ENCODE data around the gene USP15. TPM values are rescaled to one million over a fixed set of nuclear protein-coding genes. Genes with fewer than 3 reads are reported as not detected.

USP15 gene
- total RNA-seq, 1 donor from 2014 or later = 168 TPM

GRCh38 chr12:62279058-62279457 lies 18.9 kb downstream of the USP15 start:
- intact Hi-C loops (cut with micrococcal nuclease) = no loop called here

DNA sequence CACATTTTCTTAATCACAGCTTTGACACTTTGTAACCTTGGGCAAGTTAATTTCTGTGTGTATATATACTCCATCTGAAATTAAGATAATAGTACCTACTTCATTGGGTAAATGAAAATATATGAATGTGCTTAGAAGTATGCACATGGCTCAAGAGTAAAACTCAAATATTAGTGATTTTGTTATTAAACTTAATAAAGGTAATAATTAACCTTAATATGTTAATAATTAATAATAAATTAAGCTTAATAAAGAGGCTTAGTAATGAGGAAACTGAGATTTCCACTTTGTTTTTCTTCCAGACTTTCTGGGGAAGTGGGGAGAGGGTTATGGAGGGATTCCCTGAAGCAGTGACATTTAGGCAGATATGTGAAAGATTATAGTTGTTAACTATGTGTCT lies 19.8 kb downstream of the USP15 start:
- intact Hi-C loops (cut with micrococcal nuclease) = loop anchor here (2.0 kb wide), 1 partner anchor 13 kb away; no protein-coding TSS in a partner anchor

GRCh38 chr12:62282057-62282774 lies 22.0 kb downstream of the USP15 start:
- intact Hi-C loops (cut with micrococcal nuclease) = no loop called here

DNA sequence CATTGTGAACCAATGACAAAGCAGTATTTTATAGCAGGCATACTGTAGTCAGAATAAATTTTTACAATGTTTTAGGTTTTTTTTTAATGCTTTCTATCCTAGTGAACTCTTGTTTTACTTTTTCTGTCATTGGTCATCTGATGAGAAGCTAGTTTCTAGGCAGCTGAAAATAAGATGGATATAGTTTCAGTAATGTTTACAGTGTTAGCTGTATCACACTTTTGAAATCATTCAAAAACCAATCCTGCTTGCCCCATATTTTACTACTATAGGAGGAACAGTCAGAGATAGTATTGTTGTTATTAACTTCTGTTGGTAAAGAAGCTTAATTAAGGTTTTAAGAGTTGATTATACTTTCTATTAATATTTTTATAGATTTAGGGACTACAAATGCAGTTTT lies 24.5 kb downstream of the USP15 start:
- intact Hi-C loops (cut with micrococcal nuclease) = no loop called here

- intact Hi-C loops (cut with micrococcal nuclease) = no loop called here
Measured at GRCh38 chr12:62285284-62285683, 25.1 kb downstream of the USP15 start.

- intact Hi-C loops (cut with micrococcal nuclease) = no loop called here
Measured at GRCh38 chr12:62288328-62288727, 28.1 kb downstream of the USP15 start.

DNA sequence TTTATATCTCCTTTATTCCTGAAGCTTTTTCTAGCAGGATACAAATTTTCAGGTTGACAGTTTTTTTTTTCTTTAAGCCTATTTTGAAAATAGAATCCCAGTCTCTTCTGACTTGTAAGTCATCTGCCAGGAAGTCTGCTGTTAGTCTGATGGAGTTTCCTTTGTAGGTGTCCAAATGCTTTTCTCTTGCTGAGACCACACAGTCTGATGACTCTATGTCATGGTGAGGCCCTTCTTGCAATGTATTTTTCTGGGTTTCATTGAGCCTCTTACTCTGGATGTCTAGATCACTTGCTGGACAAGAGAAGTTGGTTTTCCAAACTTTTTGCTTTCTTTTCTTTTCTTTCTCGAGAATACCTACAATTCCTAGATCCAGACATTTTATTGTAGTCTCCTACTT lies 30.6 kb downstream of the USP15 start:
- intact Hi-C loops (cut with micrococcal nuclease) = no loop called here

DNA sequence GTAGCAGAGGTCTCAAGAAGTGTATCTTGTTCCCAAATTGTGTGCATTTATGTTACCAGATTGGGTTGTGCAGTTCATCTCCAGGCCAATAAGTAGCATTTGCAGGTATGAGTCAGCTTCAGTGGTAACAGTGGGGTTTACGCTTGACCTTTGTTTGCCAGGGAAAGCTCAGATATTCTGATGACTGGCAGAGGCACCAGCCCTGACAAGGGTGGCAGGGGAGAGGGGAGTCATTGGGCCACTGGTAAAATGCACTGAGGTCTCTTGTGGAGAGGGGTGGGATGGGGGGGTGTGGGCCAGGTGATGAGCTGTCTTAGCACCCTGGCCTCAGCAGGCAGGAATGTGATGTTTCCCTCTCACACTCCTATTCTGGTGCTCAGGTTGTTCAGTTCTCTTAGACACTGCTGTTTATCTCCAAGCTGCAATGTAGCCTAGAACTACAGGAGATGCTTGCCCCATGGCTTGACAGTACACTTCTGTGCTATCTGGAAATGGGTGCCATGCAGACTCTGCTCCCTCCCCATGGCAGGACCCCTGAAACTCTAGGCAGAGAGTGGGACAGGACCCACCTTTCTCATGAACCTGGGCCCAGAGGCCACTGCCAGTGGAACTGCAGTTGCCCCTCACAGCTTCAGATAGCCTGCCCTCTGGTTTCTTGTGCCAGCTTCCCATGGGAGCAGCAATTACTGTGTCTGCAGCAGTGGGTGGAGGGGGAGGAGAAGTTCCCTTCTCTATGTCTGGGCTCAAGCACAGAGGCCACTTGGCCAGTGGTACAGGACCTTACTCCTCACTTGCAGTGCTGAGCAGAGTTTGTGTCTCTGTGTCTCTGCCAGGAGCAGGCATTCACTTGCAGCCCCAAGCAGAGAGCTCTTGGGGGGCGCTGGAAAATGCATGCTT lies 31.9 kb downstream of the USP15 start:
- intact Hi-C loops (cut with micrococcal nuclease) = no loop called here

GRCh38 chr12:62292761-62293344 lies 32.6 kb downstream of the USP15 start:
- intact Hi-C loops (cut with micrococcal nuclease) = no loop called here

GRCh38 chr12:62294378-62294777 lies 34.2 kb downstream of the USP15 start:
- intact Hi-C loops (cut with micrococcal nuclease) = no loop called here

GRCh38 chr12:62296001-62296400 lies 35.8 kb downstream of the USP15 start:
- intact Hi-C loops (cut with micrococcal nuclease) = loop anchor here (2.0 to 5.0 kb wide), 2 partner anchors 15 to 34 kb away; partner anchors contain the start of gene USP15

GRCh38 chr12:62297321-62297720 lies 37.1 kb downstream of the USP15 start:
- intact Hi-C loops (cut with micrococcal nuclease) = loop anchor here (2.0 to 5.0 kb wide), 2 partner anchors 13 to 35 kb away; partner anchors contain the start of gene USP15

DNA sequence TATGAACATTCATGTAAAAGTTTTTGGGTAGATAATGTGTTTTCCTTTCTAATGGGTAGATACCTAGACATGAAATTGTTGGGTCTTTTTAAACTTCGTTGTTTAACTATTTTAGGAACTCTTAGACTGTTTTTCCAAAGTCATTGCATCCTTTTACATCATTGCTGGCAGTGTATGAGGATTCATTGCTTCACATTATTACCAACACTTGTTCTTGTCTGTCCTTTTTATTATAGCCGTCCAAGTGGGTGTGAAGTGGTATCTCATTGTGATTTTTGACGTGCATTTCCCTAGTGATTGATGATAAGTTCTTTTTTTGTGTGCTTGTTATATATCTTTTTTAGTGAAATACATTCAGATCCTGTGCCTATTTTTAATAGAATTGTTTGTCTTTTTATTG lies 39.4 kb downstream of the USP15 start:
- intact Hi-C loops (cut with micrococcal nuclease) = loop anchor here (5.0 kb wide), 1 partner anchor 37 kb away; the partner anchor contains the start of gene USP15

DNA sequence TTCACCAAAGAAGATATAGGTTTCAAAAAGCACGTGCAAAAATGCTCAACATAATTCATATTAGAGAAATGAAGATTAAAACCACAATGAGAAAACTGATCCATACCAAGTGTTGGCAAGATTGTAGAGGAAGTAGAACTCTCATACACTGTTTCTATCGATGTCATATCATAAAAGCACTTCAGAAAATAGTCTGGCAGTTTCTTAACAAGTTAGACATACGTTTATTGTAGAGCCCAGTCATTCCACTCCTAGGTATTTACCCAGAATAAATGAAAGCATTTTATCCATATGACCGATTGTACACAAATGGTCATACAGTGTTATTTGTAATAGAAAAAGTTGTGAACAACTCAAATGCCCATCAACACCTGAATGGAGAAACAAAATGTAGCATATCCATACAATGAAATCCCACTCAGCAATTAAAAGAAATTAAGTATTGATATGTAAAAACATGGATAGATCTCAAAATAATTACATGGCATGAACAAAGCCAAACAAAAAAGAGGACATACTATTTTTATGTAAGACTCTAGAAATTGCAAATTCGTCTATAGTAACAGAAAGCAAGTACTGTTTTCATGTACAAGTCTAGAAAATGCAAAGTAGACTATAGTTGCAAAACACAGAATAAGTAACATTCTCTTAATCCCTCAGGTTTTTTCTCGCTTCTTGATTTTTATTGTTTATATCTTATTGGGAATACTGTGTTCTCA lies 41.0 kb downstream of the USP15 start:
- intact Hi-C loops (cut with micrococcal nuclease) = loop anchor here (1.0 kb wide), 1 partner anchor 9 kb away; no protein-coding TSS in a partner anchor

- intact Hi-C loops (cut with micrococcal nuclease) = loop anchor here (1.0 kb wide), 1 partner anchor 9 kb away; no protein-coding TSS in a partner anchor
Measured at GRCh38 chr12:62301799-62302133, 41.6 kb downstream of the USP15 start.

DNA sequence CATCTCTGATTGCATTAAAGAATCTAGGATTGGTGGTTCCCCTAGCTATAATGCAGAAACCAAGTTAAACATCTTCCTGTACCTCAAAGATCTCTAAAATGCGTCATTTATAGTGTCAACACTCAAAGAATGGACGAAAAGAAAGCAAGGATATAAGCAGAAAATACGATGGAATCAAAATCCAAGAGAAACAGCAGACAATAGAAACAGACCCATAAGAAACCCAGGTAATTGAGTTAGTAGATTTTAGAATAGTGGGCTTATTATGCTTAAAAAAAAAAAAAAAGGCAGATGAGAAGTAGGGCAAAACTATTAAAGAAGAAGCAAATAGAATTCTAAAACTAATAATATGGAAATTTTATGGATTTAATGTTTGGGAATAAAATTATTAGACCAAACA lies 44.4 kb downstream of the USP15 start:
- intact Hi-C loops (cut with micrococcal nuclease) = no loop called here

- intact Hi-C loops (cut with micrococcal nuclease) = loop anchor here (5.0 kb wide), 1 partner anchor 92 kb away; no protein-coding TSS in a partner anchor
Measured at GRCh38 chr12:62305778-62306177, 45.6 kb downstream of the USP15 start.

DNA sequence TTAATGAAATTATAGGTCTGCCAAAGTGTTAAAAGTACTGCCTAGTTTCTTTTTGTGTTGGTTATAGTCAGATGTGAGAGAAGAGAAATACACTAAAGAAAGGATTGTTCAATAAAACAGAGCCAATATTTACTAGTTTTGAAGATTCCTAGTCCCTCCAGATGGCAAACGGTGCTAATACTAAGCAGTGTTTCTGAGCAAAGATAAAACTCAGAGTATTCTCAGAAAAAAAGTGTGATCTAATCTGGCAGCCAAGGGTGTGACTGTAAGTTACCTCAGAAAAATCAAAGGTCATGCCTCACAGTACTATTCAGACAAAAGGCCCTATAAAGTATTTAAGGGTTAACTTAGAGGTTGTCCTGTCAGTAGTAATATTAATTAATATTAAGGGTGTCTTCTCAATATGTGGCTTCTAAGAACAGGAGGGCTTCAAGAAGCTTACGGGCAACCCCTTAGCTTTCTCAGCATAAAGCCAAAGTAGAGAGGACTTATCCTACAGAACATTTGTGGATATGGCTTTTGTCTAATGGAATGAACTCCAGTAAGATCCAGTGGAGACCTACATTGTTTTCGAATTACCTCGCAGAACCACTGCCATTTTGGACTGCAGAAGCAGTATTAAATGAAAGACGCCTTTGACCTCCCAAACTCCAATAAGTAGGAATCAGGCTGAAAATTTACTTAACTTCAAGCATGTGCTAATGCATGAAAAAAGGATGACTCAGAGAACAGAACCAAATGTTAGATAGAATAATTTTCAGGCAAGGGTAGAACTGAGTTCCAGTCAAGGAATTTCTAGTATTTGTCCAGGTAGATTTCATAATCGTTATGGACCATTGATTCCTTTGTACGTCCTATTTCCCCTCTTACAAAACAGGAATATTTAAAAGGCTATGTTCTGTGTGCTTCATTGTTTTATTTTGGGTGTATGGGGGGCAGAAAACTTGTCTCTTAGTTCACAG lies 46.6 kb downstream of the USP15 start:
- intact Hi-C loops (cut with micrococcal nuclease) = loop anchor here (5.0 kb wide), 1 partner anchor 90 kb away; no protein-coding TSS in a partner anchor

DNA sequence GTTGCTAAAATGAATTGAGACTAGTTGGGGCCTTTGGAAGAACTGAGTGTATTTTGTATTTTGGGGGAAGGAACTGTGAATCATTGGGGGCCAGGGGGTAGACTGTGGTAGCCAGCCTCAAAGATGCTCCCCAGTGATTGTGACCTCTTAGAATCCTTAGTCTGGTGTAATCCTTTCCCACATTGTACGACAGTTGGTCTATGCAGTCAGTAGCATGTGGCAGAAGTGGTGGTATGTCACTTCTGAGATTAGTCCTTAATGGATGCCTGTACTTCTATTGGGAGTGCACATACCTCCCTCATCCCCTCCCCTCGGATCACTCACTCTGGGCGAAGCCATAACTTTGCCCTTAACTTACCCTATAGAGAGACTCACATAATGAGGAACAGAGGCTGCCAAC lies 48.0 kb downstream of the USP15 start:
- intact Hi-C loops (cut with micrococcal nuclease) = loop anchor here (5.0 kb wide), 1 partner anchor 89 kb away; no protein-coding TSS in a partner anchor
